A549 (cell line): ENCODE results near the gene PSMG1. TPM values are rescaled to one million over a fixed set of nuclear protein-coding genes. Genes with fewer than 3 reads are reported as not detected.

Source experiments
- ATAC-seq, 2 experiments: fragments of 200-7000 bp in 1 of 2; fragments of >200 bp in 1 of 2; cut with Nextera tagmentation in 1 of 2; cut with Tn5 transposase in 1 of 2; 3 replicates each; pipeline versions ENCODE4 v1.8.0 to v1.9.1; 2018 to 2020; ENCODE audit warnings: mild to moderate bottlenecking in 1 of 2, moderate library complexity in 1 of 2
- CTCF ChIA-PET: fragments of 300-600 bp; sonication (Branson Sonifier 250); formaldehyde crosslinking; extraction: SDS; loops from one replicate; lab custom pipeline; 2021; ENCODE audit warnings: antibody characterized with exemption, inconsistent platforms; lab: Yijun Ruan, JAX
- POLR2A ChIA-PET: fragments of 350-600 bp; formaldehyde crosslinking; extraction: SDS; loops from one replicate; lab custom pipeline; 2021; ENCODE audit warnings: antibody characterized with exemption, inconsistent platforms; lab: Yijun Ruan, JAX
- DNase-seq, 2 experiments: peaks; one replicate each; pipeline versions ENCODE4 v3.0.0 to v3.0.0-alpha.2; 2011 to 2016; ENCODE audit warnings: low read depth in 1 of 2, low spot score in 1 of 2
- FAIRE-seq: peaks from 2 replicates; lab custom pipeline; 2011; peaks lifted over from hg19 to GRCh38; lab: Jason Lieb, UNC
- H3K27ac ChIP-seq, 2 experiments: fragments of >200 bp; sonication (Bioruptor Twin); formaldehyde crosslinking; 3 replicates each; pipeline ENCODE4 v1.5.1; 2016 to 2017
- H3K4me1 ChIP-seq: fragments of >200 bp; sonication (Bioruptor Twin); formaldehyde crosslinking; 3 replicates; pipeline ENCODE4 v1.6.1; 2016
- H3K4me2 ChIP-seq: fragments of >200 bp; sonication (Bioruptor Twin); formaldehyde crosslinking; 3 replicates; pipeline ENCODE4 v1.6.1; 2016
- H3K4me3 ChIP-seq: fragments of >200 bp; sonication (Bioruptor Twin); formaldehyde crosslinking; 3 replicates; pipeline ENCODE4 v1.5.1; 2016
- H3K9me3 ChIP-seq: fragments of >200 bp; sonication (Bioruptor Twin); formaldehyde crosslinking; 3 replicates; pipeline ENCODE4 v1.6.1; 2016
- BHLHE40 ChIP-seq: IDR thresholded peaks from 2 replicates; pipeline ENCODE4 v1.6.1; 2012; ENCODE audit warnings: low read depth, low read length, inconsistent platforms
- CBX2 ChIP-seq: fragments of 200-600 bp; sonication (generic); IDR thresholded peaks from 2 replicates; pipeline ENCODE4 v1.6.1; 2016; ENCODE audit warnings: low read depth, mild to moderate bottlenecking, borderline replicate concordance
- CEBPB ChIP-seq, 2 experiments: fragments of >200 bp in 1 of 2; sonication (Bioruptor Twin) in 1 of 2; formaldehyde crosslinking in 1 of 2; IDR thresholded peaks; 2 replicates each; pipeline ENCODE4 v1.6.1; 2012 to 2016
- CHD4 ChIP-seq: fragments of 200-600 bp; sonication (generic); IDR thresholded peaks from 2 replicates; pipeline ENCODE4 v1.6.1; 2016; ENCODE audit warnings: antibody characterized with exemption, mild to moderate bottlenecking, borderline replicate concordance
- CTCF ChIP-seq: fragments of >200 bp; sonication (Bioruptor Twin); formaldehyde crosslinking; IDR thresholded peaks from 3 replicates; pipeline ENCODE4 v1.5.1; 2016
- EP300 ChIP-seq, 2 experiments: fragments of >200 bp; sonication (Bioruptor Twin); formaldehyde crosslinking; IDR thresholded peaks; 2 replicates in 1 of 2; 3 replicates in 1 of 2; pipeline ENCODE4 v1.6.1; 2016 to 2017
- ESRRA ChIP-seq: fragments of 150-350 bp; IDR thresholded peaks from 2 replicates; pipeline ENCODE4 v1.6.1; 2014; ENCODE audit warnings: mild to moderate bottlenecking, low read length, borderline replicate concordance
- FOXS1 ChIP-seq: fragments of 250-450 bp; sonication (Bioruptor Pico); IDR thresholded peaks from 2 replicates; pipeline ENCODE4 v1.5.0; 2020; ENCODE audit warnings: mild to moderate bottlenecking, moderate library complexity
- GATA3 ChIP-seq: IDR thresholded peaks from 2 replicates; pipeline ENCODE4 v1.6.1; 2012; ENCODE audit warnings: borderline replicate concordance
- HEYL ChIP-seq: fragments of 250-450 bp; sonication (Bioruptor Pico); IDR thresholded peaks from 2 replicates; pipeline ENCODE4 v1.8.0; 2021; ENCODE audit warnings: mild to moderate bottlenecking, moderate library complexity
- HOXB5 ChIP-seq: fragments of 250-450 bp; sonication (Bioruptor Pico); IDR thresholded peaks from 2 replicates; pipeline ENCODE4 v1.5.0; 2020; ENCODE audit warnings: mild to moderate bottlenecking, moderate library complexity
- KDM1A ChIP-seq: fragments of 200-600 bp; sonication (generic); IDR thresholded peaks from 2 replicates; pipeline ENCODE4 v1.6.1; 2016; ENCODE audit warnings: low read depth, mild to moderate bottlenecking
- MAX ChIP-seq: IDR thresholded peaks from 2 replicates; pipeline ENCODE4 v1.6.1; 2012
- POLR2A ChIP-seq: IDR thresholded peaks from 2 replicates; pipeline ENCODE4 v1.6.1; 2012; ENCODE audit warnings: mild to moderate bottlenecking, low read length
- RAD21 ChIP-seq, 2 experiments: fragments of >200 bp in 1 of 2; sonication (Bioruptor Twin) in 1 of 2; formaldehyde crosslinking in 1 of 2; IDR thresholded peaks in 1 of 2; conservative IDR thresholded peaks in 1 of 2; 2 replicates in 1 of 2; 3 replicates in 1 of 2; pipeline ENCODE4 v1.6.1; 2012 to 2018; ENCODE audit warnings: inconsistent platforms in 1 of 2
- REST ChIP-seq: fragments of 200-600 bp; sonication (generic); IDR thresholded peaks from 2 replicates; pipeline ENCODE4 v1.6.1; 2016; ENCODE audit warnings: antibody characterized with exemption, mild to moderate bottlenecking, moderate library complexity
- RFX5 ChIP-seq: fragments of 450-650 bp; IDR thresholded peaks from 2 replicates; pipeline ENCODE4 v1.7.1; 2014; ENCODE audit warnings: antibody characterized with exemption, mild to moderate bottlenecking, moderate library complexity
- RNF2 ChIP-seq: fragments of 200-600 bp; sonication (generic); IDR thresholded peaks from 2 replicates; pipeline ENCODE4 v1.6.1; 2016; ENCODE audit warnings: low read depth, mild to moderate bottlenecking, antibody characterized with exemption, moderate library complexity, borderline replicate concordance
- SMC3 ChIP-seq: fragments of >200 bp; sonication (Bioruptor Twin); formaldehyde crosslinking; IDR thresholded peaks from 3 replicates; pipeline ENCODE4 v1.6.1; 2018; ENCODE audit warnings: inconsistent platforms
- SREBF2 ChIP-seq: fragments of 450-650 bp; IDR thresholded peaks from 2 replicates; pipeline ENCODE4 v1.6.1; 2014; ENCODE audit warnings: mild to moderate bottlenecking, moderate library complexity
- ZC3H11A ChIP-seq: fragments of 450-650 bp; IDR thresholded peaks from 2 replicates; pipeline ENCODE4 v1.6.1; 2014; ENCODE audit warnings: antibody characterized with exemption, mild to moderate bottlenecking
- WGBS: methylation state at CpG from one replicate; pipeline ENCODE4 v1.1.6; 2017; ENCODE audit errors: missing lambda C conversion rate; 5-methylcytosine and 5-hydroxymethylcytosine counted together
- polyA plus RNA-seq, 4 experiments: library from polyadenylated mRNA; depleted of rRNA in 3 of 4; stranded (reverse); fragments of >200 nt; fragmentation: RNase III in 1 of 4; extraction: RNeasy Plus Mini Kit Qiagen cat#74134 plus additional on column Dnase treatment in 1 of 4; gene quantifications; 2 replicates in 3 of 4; 3 replicates in 1 of 4; pipeline ENCODE4 v1.2.3, GENCODE V29; 2011 to 2017

Gene PSMG1
- polyA plus RNA-seq, 2 of the 4 experiments (the other 2 are of a cell fraction): 95.8 to 96.0 TPM

DNA sequence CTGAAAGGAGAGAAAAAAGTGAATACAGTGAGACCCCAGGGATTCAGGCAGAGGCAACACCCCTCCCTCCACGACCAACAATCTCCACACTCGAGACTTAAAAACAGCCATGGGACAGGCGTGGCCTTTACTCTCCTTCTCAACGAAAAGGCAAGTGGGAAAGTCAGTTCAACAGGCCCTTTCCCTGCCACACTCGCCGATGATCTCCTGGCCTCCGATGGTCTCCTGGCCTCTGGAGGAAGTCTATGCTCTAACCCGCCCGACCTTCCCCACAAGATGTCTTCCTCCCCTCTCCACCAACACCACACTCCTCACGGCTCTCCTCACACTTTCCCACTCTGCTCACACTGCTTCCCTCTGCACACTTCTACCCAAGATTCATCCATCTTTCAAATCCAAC lies 7.6 kb downstream of the PSMG1 start:
- no peak overlapping the region for H3K4me3 ChIP-seq
- CTCF ChIA-PET: interaction anchor here (1.3 kb wide), 1 partner anchor 16 kb away, joined by 3 read pairs; no protein-coding TSS in a partner anchor
- POLR2A ChIA-PET: no interaction called here
- WGBS: 82% methylated on average over 10 of the region's 10 CpGs
- no peak overlapping the region for H3K4me2 ChIP-seq
- no peaks in the 10 kb centered on the region for H3K4me1 ChIP-seq
- no peak for TF ChIP-seq ESRRA
- no peak for TF ChIP-seq HOXB5 (CRISPR knock-in tag)
- TF ChIP-seq RNF2: no peak
- TF ChIP-seq BHLHE40: no peak
- no peak for TF ChIP-seq MAX
- TF ChIP-seq REST: no peak
- no peak for TF ChIP-seq SREBF2
- TF ChIP-seq CBX2: no peak
- no peak for TF ChIP-seq HEYL (CRISPR knock-in tag)
- no peak for TF ChIP-seq CHD4
- no peak for TF ChIP-seq KDM1A
- TF ChIP-seq RFX5: no peak
- TF ChIP-seq FOXS1 (CRISPR knock-in tag): no peak
- no peak for TF ChIP-seq POLR2A
- TF ChIP-seq ZC3H11A: no peak
- no peak for TF ChIP-seq CEBPB (IDR thresholded peaks at IDR 0.05)
- TF ChIP-seq GATA3: no peak
- TF ChIP-seq EP300 (IDR thresholded peaks at IDR 0.05): no peak
- ATAC-seq (no peak; a peak in 1 of 6 replicates), DNase-seq (no peak), FAIRE-seq (no peak)
- no peak overlapping the region for H3K27ac ChIP-seq
- H3K9me3 ChIP-seq: no peaks in the 10 kb centered on the region

DNA sequence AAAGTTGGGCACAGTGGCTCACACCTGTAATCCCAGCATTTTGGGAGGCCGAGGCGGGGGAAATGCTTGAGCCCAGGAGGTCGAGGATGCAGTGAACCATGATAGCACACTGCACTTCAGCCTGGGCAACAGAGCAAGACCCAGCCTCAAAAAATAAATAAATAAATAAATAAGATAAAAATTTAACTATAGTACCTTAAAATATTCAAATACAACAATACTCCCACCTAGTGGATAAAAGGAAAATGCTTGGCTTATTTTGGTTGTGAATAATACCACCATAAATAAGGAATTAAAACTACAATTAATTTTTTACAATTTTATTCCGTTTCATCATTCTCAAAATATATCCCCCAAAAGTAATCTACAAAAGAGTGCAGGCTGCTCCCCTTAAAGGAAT lies 8.1 kb downstream of the PSMG1 start:
- no peaks in the 10 kb centered on the region for H3K9me3 ChIP-seq
- WGBS: 64% methylated on average over 4 of the region's 4 CpGs
- peak; percentile 31; the same call in 2 of the 3 replicates for TF ChIP-seq SMC3
- peak; percentile 42 for TF ChIP-seq CTCF
- TF ChIP-seq BHLHE40: no peak
- TF ChIP-seq RAD21 (conservative IDR thresholded peaks at IDR 0.05 in 1 of 2, IDR thresholded peaks at IDR 0.05 in 1 of 2): peak; percentile 21 to 63; a peak in 2 of 5 replicates
- no peak overlapping the region for H3K27ac ChIP-seq
- no peak for FAIRE-seq
- POLR2A ChIA-PET: no interaction called here
- CTCF ChIA-PET: interaction anchor here (0.6 to 1.8 kb wide), 4 partner anchors 37 to 820 kb away, joined by 3 to 5 read pairs (median 4); no protein-coding TSS in a partner anchor
- DNase-seq: peak in 1 of 2 experiments; percentile 13
- ATAC-seq: no peak
- H3K4me2 ChIP-seq: no peak overlapping the region
- H3K4me1 ChIP-seq: no peaks in the 10 kb centered on the region
- no peak overlapping the region for H3K4me3 ChIP-seq
